ENCODE measurements around the gene KRTAP10-6. TPM values are rescaled to one million over a fixed set of nuclear protein-coding genes. Genes with fewer than 3 reads are reported as not detected.
"Not testable (repeated sequence)": the region's sequence is repeated elsewhere in the genome, so short reads cannot be mapped to it uniquely, and the experiment has no call there.

KRTAP10-6 gene
- total and polyA plus RNA-seq, 10 donors: not detected

DNA sequence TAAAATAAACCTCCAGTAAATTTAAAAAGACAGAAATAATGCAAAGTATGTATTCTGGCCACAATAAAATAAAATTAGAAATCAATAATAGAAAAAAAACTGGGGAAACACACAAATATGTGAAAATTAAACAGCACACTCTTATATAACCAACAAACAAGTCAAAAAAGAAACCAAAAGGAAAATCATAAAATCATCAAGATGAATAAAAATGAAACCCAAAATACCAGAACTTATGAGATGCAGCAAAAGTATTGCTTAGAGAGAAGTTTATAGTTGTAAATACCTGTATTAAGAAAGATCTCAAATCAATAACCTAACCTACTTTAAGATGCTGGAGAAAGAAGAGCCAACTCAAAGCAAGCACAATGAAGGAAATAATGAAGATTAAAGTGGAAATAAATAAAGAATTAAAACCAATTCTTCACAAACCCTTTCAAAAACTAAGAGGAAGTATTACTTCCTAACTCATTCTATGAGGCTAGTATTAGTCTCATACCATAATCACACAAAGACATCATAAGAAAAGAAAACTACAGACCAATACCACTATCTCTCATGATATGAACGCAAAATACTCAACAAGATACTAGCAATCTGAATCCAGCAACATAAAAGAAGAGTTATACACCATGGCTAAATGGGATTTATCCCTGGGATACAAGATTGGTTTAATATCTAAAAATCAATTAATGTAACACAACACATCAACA, 27.3 kb downstream of the KRTAP10-6 start:
- H3K27me3 ChIP-seq (replicated peaks in 1 of 7): peaks cover 0 to 9% (median 0%) of the 10 kb centered on the region in 7 donors
- peak overlapping the region in 7 of 8 donors; percentile 9 to 65 (median 44) for H3K27ac ChIP-seq
- intact Hi-C loops (cut with DNase I; ENCODE audit: low total_unique reads): no loop called here
- peaks cover 4 to 28% (median 22%) of the 10 kb centered on the region in 8 donors for H3K9me3 ChIP-seq
- H3K36me3 ChIP-seq: no peaks in the 10 kb centered on the region
- peaks cover 0 to 24% (median 3%) of the 10 kb centered on the region in 6 donors for H3K4me1 ChIP-seq
- no peak for DNase-seq
- H3K4me3 ChIP-seq: no peak overlapping the region
- WGBS, 5 donors: 0 to 81% (median 35%) methylated on average over 1 of the region's 1 CpG
- no peak for TF ChIP-seq POLR2AphosphoS5 (IDR thresholded peaks at IDR 0.05)
- TF ChIP-seq, protein P1, sequence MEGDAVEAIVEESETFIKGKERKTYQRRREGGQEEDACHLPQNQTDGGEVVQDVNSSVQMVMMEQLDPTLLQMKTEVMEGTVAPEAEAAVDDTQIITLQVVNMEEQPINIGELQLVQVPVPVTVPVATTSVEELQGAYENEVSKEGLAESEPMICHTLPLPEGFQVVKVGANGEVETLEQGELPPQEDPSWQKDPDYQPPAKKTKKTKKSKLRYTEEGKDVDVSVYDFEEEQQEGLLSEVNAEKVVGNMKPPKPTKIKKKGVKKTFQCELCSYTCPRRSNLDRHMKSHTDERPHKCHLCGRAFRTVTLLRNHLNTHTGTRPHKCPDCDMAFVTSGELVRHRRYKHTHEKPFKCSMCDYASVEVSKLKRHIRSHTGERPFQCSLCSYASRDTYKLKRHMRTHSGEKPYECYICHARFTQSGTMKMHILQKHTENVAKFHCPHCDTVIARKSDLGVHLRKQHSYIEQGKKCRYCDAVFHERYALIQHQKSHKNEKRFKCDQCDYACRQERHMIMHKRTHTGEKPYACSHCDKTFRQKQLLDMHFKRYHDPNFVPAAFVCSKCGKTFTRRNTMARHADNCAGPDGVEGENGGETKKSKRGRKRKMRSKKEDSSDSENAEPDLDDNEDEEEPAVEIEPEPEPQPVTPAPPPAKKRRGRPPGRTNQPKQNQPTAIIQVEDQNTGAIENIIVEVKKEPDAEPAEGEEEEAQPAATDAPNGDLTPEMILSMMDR (IDR thresholded peaks at IDR 0.05 in 8 of 11, conservative IDR thresholded peaks at IDR 0.05 in 3 of 11): no peak
- no peak for TF ChIP-seq POLR2A (IDR thresholded peaks at IDR 0.05)

DNA sequence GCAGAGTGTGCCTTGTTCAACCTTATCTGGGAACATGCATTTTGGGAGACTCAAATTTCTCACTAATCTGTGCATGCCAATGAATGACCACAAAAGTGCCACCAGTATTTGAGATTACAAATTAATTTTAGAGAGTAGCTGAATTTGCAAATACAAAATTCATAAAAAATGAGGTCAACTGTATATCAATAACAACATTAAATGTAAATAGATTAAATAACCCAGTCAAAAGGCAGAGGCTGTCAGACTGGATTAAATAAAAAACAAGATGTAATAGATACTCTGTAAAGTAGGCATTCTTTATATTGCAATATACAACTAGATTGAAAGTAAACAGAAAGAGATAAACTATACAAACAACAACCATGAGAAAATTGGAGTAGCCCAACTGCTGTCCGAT, 28.2 kb downstream of the KRTAP10-6 start:
- TF ChIP-seq POLR2A (IDR thresholded peaks at IDR 0.05): no peak
- TF ChIP-seq POLR2AphosphoS5 (IDR thresholded peaks at IDR 0.05): no peak
- TF ChIP-seq, protein P1 (IDR thresholded peaks at IDR 0.05 in 8 of 11, conservative IDR thresholded peaks at IDR 0.05 in 3 of 11): no peak
- intact Hi-C loops (cut with DNase I; ENCODE audit: low total_unique reads): no loop called here
- no peak overlapping the region for H3K4me3 ChIP-seq

DNA sequence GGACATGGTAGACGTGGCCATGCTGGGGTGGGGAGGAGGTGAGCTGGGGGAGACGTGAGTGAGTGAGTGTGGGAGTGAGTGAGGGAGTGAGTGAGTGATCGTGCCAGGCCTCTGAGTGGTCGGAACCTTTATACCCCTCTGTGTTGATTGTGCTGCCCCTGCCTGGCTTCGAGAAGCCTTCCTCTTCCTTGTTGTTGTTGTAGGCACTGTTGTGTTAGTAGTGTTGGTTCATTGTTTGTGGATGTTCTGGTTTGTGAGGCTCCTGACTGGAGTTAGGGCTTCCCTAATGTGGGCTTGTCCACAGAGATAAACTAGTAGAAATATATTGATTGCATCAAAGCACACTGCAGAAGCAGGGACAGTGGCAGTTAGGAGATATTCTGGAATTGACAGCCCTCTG, 33.6 kb downstream of the KRTAP10-6 start, which contains the start of gene KRTAP10-3:
TSS of gene KRTAP10-3 (minus strand) at position 101 of the 400 bp plus-strand sequence. CDS start at position 21, 80 bp downstream.
- Histone ChIP-seq H3K9me3 (peaks cover 4 to 38% (median 19%) of the 10 kb centered on the region in 8 donors), H3K4me3 (no peak within 1 kb of the TSS), H3K36me3 (no peaks in the 10 kb centered on the region), H3K27me3 (replicated peaks in 1 of 7) (peaks cover 0 to 29% (median 0%) of the 10 kb centered on the region in 7 donors), H3K27ac (no peak within 1 kb of the TSS), H3K4me1 (peaks cover 0 to 14% (median 0%) of the 10 kb centered on the region in 6 donors)
- 68 to 88% (median 73%) methylated on average over 5 of the region's 5 CpGs for WGBS, 5 donors
- intact Hi-C loops (cut with DNase I; ENCODE audit: low total_unique reads): no loop called here
- TF ChIP-seq, protein P1 (IDR thresholded peaks at IDR 0.05 in 8 of 11, conservative IDR thresholded peaks at IDR 0.05 in 3 of 11): no peak
- TF ChIP-seq POLR2AphosphoS5 (IDR thresholded peaks at IDR 0.05) (no peak), POLR2A (IDR thresholded peaks at IDR 0.05) (no peak)
- DNase-seq: no peak

More for the DNA sequence above, 28.2 kb downstream of the KRTAP10-6 start:
- H3K27me3 ChIP-seq (replicated peaks in 1 of 7): peaks cover 0 to 8% (median 0%) of the 10 kb centered on the region in 7 donors
- H3K4me1 ChIP-seq: peaks cover 0 to 24% (median 3%) of the 10 kb centered on the region in 6 donors
- peaks cover 4 to 35% (median 24%) of the 10 kb centered on the region in 8 donors for H3K9me3 ChIP-seq
- H3K36me3 ChIP-seq: no peaks in the 10 kb centered on the region
- 90 to 100% (median 98%) methylated on average over 1 of the region's 1 CpG for WGBS, 5 donors
- no peak for DNase-seq
- H3K27ac ChIP-seq: peak overlapping the region in 1 of 8 donors; percentile 65

DNA sequence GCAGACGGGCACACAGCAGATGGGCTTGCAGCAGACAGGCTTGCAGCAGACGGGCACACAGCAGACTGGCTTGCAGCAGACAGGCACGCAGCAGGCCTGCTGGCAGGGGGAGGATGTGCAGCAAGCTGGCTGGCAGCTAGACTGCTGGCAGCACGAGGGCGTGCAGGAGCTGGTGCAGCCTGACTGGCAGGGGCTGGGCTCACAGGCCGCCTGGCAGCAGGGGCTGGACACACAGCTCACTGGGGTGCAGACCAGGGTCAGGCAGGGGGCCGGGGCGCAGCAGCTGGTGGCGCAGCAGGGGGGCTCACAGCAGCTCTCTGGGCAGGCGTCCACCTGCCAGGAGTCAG, 34.0 kb downstream of the KRTAP10-6 start:
- H3K4me3 ChIP-seq; H3K27ac ChIP-seq; intact Hi-C loops (cut with DNase I; ENCODE audit: low total_unique reads); H3K36me3 ChIP-seq: not testable (repeated sequence)
- peak; percentile 74 for DNase-seq
- Histone ChIP-seq H3K27me3 (replicated peaks in 1 of 7) (peaks cover 0 to 29% (median 0%) of the 10 kb centered on the region in 7 donors), H3K9me3 (peaks cover 4 to 35% (median 15%) of the 10 kb centered on the region in 8 donors), H3K4me1 (peaks cover 0 to 14% (median 0%) of the 10 kb centered on the region in 6 donors)
- WGBS, 5 donors: 71 to 81% (median 76%) methylated on average over 8 to 10 of the region's 10 CpGs
